Transverse colon (tissue), 3 donors: Measurements from ENCODE around the gene NLRP5.
"Not testable (repeated sequence)": the region's sequence is repeated elsewhere in the genome, so short reads cannot be mapped to it uniquely, and the experiment has no call there.

Experiments
- EP300 ChIP-seq: sonication (generic); formaldehyde crosslinking; IDR thresholded peaks from one replicate; pipeline ENCODE4 v1.6.1; 2017; ENCODE audit warnings: antibody characterized with exemption, low read depth
- POLR2A ChIP-seq: fragments of 450-650 bp; IDR thresholded peaks from one replicate; pipeline ENCODE4 v1.6.1; 2016; ENCODE audit warnings: antibody characterized with exemption, mild to moderate bottlenecking, moderate library complexity
- TF ChIP-seq, protein P1 (sequence below), 5 experiments: fragments of 200-600 bp in 3 of 5; fragments of 450-650 bp in 2 of 5; sonication (generic) in 3 of 5; IDR thresholded peaks; 1 replicate in 2 of 5; 2 replicates in 3 of 5; pipeline ENCODE4 v1.5.1; 2016 to 2017; ENCODE audit warnings: antibody characterized with exemption in 5 of 5, inconsistent platforms in 3 of 5, mild to moderate bottlenecking in 2 of 5, moderate library complexity in 1 of 5

GRCh38 chr19:56020355-56020975 is 33.9 kb downstream of the NLRP5 start:
- TF ChIP-seq POLR2A, EP300: not testable (repeated sequence)
- TF ChIP-seq, protein P1, sequence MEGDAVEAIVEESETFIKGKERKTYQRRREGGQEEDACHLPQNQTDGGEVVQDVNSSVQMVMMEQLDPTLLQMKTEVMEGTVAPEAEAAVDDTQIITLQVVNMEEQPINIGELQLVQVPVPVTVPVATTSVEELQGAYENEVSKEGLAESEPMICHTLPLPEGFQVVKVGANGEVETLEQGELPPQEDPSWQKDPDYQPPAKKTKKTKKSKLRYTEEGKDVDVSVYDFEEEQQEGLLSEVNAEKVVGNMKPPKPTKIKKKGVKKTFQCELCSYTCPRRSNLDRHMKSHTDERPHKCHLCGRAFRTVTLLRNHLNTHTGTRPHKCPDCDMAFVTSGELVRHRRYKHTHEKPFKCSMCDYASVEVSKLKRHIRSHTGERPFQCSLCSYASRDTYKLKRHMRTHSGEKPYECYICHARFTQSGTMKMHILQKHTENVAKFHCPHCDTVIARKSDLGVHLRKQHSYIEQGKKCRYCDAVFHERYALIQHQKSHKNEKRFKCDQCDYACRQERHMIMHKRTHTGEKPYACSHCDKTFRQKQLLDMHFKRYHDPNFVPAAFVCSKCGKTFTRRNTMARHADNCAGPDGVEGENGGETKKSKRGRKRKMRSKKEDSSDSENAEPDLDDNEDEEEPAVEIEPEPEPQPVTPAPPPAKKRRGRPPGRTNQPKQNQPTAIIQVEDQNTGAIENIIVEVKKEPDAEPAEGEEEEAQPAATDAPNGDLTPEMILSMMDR (IDR thresholded peaks at IDR 0.05): not testable (repeated sequence)
